NT2/D1 (cell line): ENCODE data around the gene RNFT2.
"Not testable (repeated sequence)": the region's sequence is repeated elsewhere in the genome, so short reads cannot be mapped to it uniquely, and the experiment has no call there.

Experiments
- SUZ12 ChIP-seq: IDR thresholded peaks from 2 replicates; pipeline ENCODE4 v1.6.1; 2011; ENCODE audit not compliant: insufficient read length, insufficient read depth; ENCODE audit errors: extremely low read depth
- ZNF274 ChIP-seq: IDR thresholded peaks from 2 replicates; pipeline ENCODE4 v1.6.1; 2011; ENCODE audit warnings: mild to moderate bottlenecking, low read depth, low read length

- TF ChIP-seq ZNF274, SUZ12: not testable (repeated sequence)
These were observed 16.0 kb downstream of the RNFT2 start for GRCh38 chr12:116754097-116754496.
